Stimulated activated naive B cell treated with anti-CD40 and anti-IgM and Interleukin-4, amounts not matched to agents 10 μg/mL and 1 μg/mL and 100 μg/mL, for 72 hours (primary cell): ENCODE measurements around the gene TGIF1.

ENCODE experiments used
- ATAC-seq, 2 donors: fragments of 150-1000 bp; cut with Tn5 transposase; replicated peaks; 2 replicates each; pipeline ENCODE4 v1.10.0; 2021; ENCODE audit warnings: moderate library complexity in 1 of 2
- DNase-seq: peaks from one replicate; pipeline ENCODE4 v3.0.0; 2021
- H3K27ac Mint-ChIP-seq: one replicate; pipeline ENCODE4 v1.8.0; 2022; ENCODE audit warnings: mild to moderate bottlenecking, mixed read lengths
- H3K27me3 Mint-ChIP-seq, 2 donors: one replicate each; pipeline ENCODE4 v1.8.0; 2022; ENCODE audit warnings: mixed read lengths in 2 of 2
- H3K36me3 Mint-ChIP-seq, 2 donors: one replicate each; pipeline ENCODE4 v1.8.0; 2022; ENCODE audit warnings: mixed read lengths in 2 of 2, mild to moderate bottlenecking in 1 of 2
- H3K4me1 Mint-ChIP-seq, 2 donors: one replicate each; pipeline ENCODE4 v1.8.0; 2022; ENCODE audit warnings: mixed read lengths in 2 of 2, mild to moderate bottlenecking in 1 of 2
- H3K4me3 Mint-ChIP-seq, 2 donors: one replicate each; pipeline ENCODE4 v1.8.0; 2022; ENCODE audit warnings: mild to moderate bottlenecking in 2 of 2, mixed read lengths in 2 of 2, moderate library complexity in 1 of 2
- H3K9me3 Mint-ChIP-seq, 2 donors: one replicate each; pipeline ENCODE4 v1.8.0; 2022; ENCODE audit warnings: mixed read lengths in 2 of 2, mild to moderate bottlenecking in 1 of 2

Gene TGIF1

DNA sequence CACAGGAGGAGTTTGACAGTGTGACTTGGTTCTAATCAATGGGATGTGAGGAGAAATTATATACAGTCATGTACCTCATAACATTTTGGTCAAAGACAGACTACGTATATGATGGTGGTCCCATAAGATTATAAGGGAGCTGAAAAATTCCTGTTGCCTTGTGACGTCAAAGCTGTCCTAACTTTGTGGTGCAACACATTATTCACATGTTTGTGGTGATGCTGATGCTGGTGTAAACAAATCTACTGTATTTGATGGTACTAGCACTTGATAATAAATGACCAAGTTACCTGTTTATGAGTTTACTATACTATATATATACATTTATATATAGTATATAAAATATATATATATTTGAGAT, 29.1 kb upstream of the TGIF1 start:
- DNase-seq = no peak
- no peak overlapping the region for H3K4me3 Mint-ChIP-seq
- H3K27ac Mint-ChIP-seq = no peak overlapping the region
- no peaks in the 10 kb centered on the region for H3K4me1 Mint-ChIP-seq
- no peaks in the 10 kb centered on the region for H3K27me3 Mint-ChIP-seq
- no peaks in the 10 kb centered on the region for H3K36me3 Mint-ChIP-seq
- H3K9me3 Mint-ChIP-seq = no peaks in the 10 kb centered on the region
- no peak for ATAC-seq

GRCh38 chr18:3422905-3423304, 27.1 kb upstream of the TGIF1 start:
- H3K4me1 Mint-ChIP-seq = no peaks in the 10 kb centered on the region
- no peaks in the 10 kb centered on the region for H3K36me3 Mint-ChIP-seq
- no peak for ATAC-seq
- no peak overlapping the region for H3K4me3 Mint-ChIP-seq
- H3K27me3 Mint-ChIP-seq = no peaks in the 10 kb centered on the region
- no peak for DNase-seq
- no peak overlapping the region for H3K27ac Mint-ChIP-seq
- H3K9me3 Mint-ChIP-seq = no peaks in the 10 kb centered on the region

DNA sequence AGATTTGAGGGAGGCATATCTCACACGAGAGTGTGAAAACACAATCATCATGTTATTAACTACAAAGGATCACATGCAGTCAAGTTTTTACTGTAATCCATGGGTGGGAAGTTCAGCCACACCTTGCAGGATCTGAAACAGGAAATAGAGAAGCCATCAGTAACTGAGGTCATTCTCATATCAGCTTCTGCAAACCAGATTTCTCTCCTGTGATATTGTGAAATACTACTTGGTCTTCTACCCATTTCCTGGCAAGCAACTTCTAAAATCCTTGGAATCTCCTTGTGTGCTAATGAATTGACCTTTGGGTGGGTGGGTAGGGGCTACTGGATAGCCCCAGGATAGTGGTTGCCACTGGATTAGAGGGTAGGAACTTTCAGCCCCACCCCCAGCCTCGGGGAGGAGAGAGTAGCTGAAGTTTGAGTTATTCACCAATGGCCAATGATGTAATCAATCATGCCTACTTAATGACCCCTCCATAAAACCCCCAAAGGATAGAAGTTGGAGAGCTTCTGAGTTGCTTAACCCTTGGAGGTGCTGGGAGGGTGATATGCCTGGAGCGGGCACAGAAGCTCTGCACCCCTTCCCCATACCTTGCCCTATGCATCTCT, 25.6 kb upstream of the TGIF1 start:
- ATAC-seq (peak in 1 of 2 donors; percentile 57), DNase-seq (no peak)
- no peak overlapping the region for H3K27ac Mint-ChIP-seq
- no peaks in the 10 kb centered on the region for H3K36me3 Mint-ChIP-seq
- no peak overlapping the region for H3K4me3 Mint-ChIP-seq
- no peaks in the 10 kb centered on the region for H3K9me3 Mint-ChIP-seq
- H3K27me3 Mint-ChIP-seq = no peaks in the 10 kb centered on the region
- no peaks in the 10 kb centered on the region for H3K4me1 Mint-ChIP-seq

GRCh38 chr18:3425030-3425429, 24.9 kb upstream of the TGIF1 start:
- no peaks in the 10 kb centered on the region for H3K27me3 Mint-ChIP-seq
- H3K27ac Mint-ChIP-seq = no peak overlapping the region
- no peaks in the 10 kb centered on the region for H3K36me3 Mint-ChIP-seq
- no peaks in the 10 kb centered on the region for H3K9me3 Mint-ChIP-seq
- no peak for DNase-seq
- no peak for ATAC-seq
- no peaks in the 10 kb centered on the region for H3K4me1 Mint-ChIP-seq
- H3K4me3 Mint-ChIP-seq = no peak overlapping the region

GRCh38 chr18:3425446-3425845, 24.5 kb upstream of the TGIF1 start:
- no peaks in the 10 kb centered on the region for H3K27me3 Mint-ChIP-seq
- H3K27ac Mint-ChIP-seq = no peak overlapping the region
- DNase-seq (no peak), ATAC-seq (no peak)
- no peaks in the 10 kb centered on the region for H3K9me3 Mint-ChIP-seq
- H3K4me1 Mint-ChIP-seq = no peaks in the 10 kb centered on the region
- H3K4me3 Mint-ChIP-seq = no peak overlapping the region
- no peaks in the 10 kb centered on the region for H3K36me3 Mint-ChIP-seq

DNA sequence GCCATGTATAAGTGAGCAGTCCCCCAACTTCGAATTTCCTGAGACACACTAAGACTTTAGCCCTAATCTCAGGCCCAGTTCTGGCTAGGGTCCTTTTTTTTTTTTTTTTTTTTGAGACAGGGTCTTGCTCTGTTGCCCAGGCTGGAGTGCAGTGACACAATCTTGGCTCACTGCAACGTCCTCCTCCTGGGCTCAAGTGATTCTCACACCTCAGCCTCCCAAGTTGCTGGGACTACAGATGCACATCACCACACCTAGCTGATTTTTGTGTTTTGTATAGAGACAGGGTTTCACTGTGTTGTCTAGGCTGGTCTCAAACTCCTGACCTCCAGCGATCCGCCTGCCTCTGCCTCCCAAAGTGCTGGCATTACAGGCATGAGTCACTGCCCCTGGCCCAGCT, 23.9 kb upstream of the TGIF1 start:
- DNase-seq (no peak), ATAC-seq (no peak)
- H3K27me3 Mint-ChIP-seq = no peaks in the 10 kb centered on the region
- H3K9me3 Mint-ChIP-seq = no peaks in the 10 kb centered on the region
- no peak overlapping the region for H3K27ac Mint-ChIP-seq
- H3K4me1 Mint-ChIP-seq = no peaks in the 10 kb centered on the region
- no peaks in the 10 kb centered on the region for H3K36me3 Mint-ChIP-seq
- H3K4me3 Mint-ChIP-seq = no peak overlapping the region

- no peak overlapping the region for H3K27ac Mint-ChIP-seq
- H3K4me1 Mint-ChIP-seq = no peaks in the 10 kb centered on the region
- no peak for ATAC-seq
- no peaks in the 10 kb centered on the region for H3K9me3 Mint-ChIP-seq
- H3K36me3 Mint-ChIP-seq = no peaks in the 10 kb centered on the region
- DNase-seq = no peak
- no peaks in the 10 kb centered on the region for H3K27me3 Mint-ChIP-seq
- no peak overlapping the region for H3K4me3 Mint-ChIP-seq
Measured at GRCh38 chr18:3427944-3428343, 22.0 kb upstream of the TGIF1 start.

DNA sequence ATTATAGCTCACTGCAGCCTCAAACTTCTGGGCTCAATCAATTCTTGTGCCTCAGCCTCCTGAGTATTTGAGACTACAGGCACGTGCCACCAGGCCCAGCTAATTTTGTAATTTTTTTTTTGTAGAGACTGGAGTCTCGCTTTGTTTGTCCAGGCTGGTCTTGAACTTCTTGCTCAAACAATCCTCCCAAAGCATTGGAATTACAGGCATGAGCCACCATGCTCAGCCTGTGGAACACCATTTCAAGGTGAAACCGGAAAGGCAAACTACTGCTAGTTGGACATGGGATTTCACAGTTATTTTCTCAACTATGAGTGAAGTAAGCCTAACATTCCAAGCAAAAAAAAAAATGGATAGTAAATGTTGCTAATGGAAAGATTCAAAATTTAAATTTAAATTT, 20.9 kb upstream of the TGIF1 start:
- Mint-ChIP-seq H3K4me3 (no peak overlapping the region), H3K27ac (no peak overlapping the region), H3K4me1 (no peaks in the 10 kb centered on the region), H3K9me3 (no peaks in the 10 kb centered on the region), H3K27me3 (no peaks in the 10 kb centered on the region), H3K36me3 (no peaks in the 10 kb centered on the region)
- DNase-seq (no peak), ATAC-seq (no peak)

DNA sequence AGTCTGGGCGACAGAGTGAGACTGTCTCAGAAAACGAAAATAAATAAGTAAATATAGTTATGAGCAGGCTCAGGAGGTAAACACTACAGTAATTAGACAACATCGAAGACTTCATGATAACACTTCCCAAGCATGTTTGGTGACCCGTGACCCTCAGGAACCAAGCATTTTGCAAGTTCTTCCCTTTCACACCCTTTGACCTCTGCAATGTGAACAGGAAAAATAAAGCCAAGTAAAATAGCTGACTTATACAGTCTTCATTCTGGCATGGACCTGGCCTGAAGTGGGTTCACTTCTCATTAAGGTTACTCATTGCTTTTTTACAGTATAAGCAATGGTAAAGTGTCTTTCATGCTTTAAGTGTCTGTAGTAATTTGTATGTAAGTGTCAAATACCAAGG, 15.3 kb upstream of the TGIF1 start:
- no peak overlapping the region for H3K4me3 Mint-ChIP-seq
- no peaks in the 10 kb centered on the region for H3K9me3 Mint-ChIP-seq
- H3K4me1 Mint-ChIP-seq = no peaks in the 10 kb centered on the region
- H3K27me3 Mint-ChIP-seq = no peaks in the 10 kb centered on the region
- no peaks in the 10 kb centered on the region for H3K36me3 Mint-ChIP-seq
- H3K27ac Mint-ChIP-seq = no peak overlapping the region
- ATAC-seq (no peak), DNase-seq (no peak)

GRCh38 chr18:3440341-3440740, 9.6 kb upstream of the TGIF1 start:
- H3K27ac Mint-ChIP-seq = no peak overlapping the region
- H3K36me3 Mint-ChIP-seq = no peaks in the 10 kb centered on the region
- no peaks in the 10 kb centered on the region for H3K9me3 Mint-ChIP-seq
- DNase-seq (no peak), ATAC-seq (no peak)
- H3K4me1 Mint-ChIP-seq = peaks cover 2 to 4% of the 10 kb centered on the region in 2 donors
- H3K27me3 Mint-ChIP-seq = no peaks in the 10 kb centered on the region
- H3K4me3 Mint-ChIP-seq = no peak overlapping the region

- no peak for DNase-seq
- peaks cover 2 to 4% of the 10 kb centered on the region in 2 donors for H3K4me1 Mint-ChIP-seq
- H3K27me3 Mint-ChIP-seq = no peaks in the 10 kb centered on the region
- no peaks in the 10 kb centered on the region for H3K9me3 Mint-ChIP-seq
- no peak overlapping the region for H3K4me3 Mint-ChIP-seq
- no peak overlapping the region for H3K27ac Mint-ChIP-seq
- ATAC-seq = peak in 1 of 2 donors; percentile 36
- no peaks in the 10 kb centered on the region for H3K36me3 Mint-ChIP-seq
Measured at GRCh38 chr18:3441290-3441689, 8.7 kb upstream of the TGIF1 start.

- DNase-seq (no peak), ATAC-seq (no peak)
- H3K4me3 Mint-ChIP-seq = no peak overlapping the region
- no peaks in the 10 kb centered on the region for H3K27me3 Mint-ChIP-seq
- H3K27ac Mint-ChIP-seq = no peak overlapping the region
- H3K9me3 Mint-ChIP-seq = no peaks in the 10 kb centered on the region
- no peaks in the 10 kb centered on the region for H3K36me3 Mint-ChIP-seq
- peaks cover 8 to 10% of the 10 kb centered on the region in 2 donors for H3K4me1 Mint-ChIP-seq
Measured at GRCh38 chr18:3442919-3443318, 7.1 kb upstream of the TGIF1 start.

- Mint-ChIP-seq H3K27ac (no peak overlapping the region), H3K36me3 (no peaks in the 10 kb centered on the region), H3K4me1 (peaks cover 8 to 10% of the 10 kb centered on the region in 2 donors), H3K9me3 (no peaks in the 10 kb centered on the region), H3K4me3 (no peak overlapping the region), H3K27me3 (no peaks in the 10 kb centered on the region)
- no peak for ATAC-seq
- DNase-seq = no peak
Measured at GRCh38 chr18:3444296-3444695, 5.7 kb upstream of the TGIF1 start.

DNA sequence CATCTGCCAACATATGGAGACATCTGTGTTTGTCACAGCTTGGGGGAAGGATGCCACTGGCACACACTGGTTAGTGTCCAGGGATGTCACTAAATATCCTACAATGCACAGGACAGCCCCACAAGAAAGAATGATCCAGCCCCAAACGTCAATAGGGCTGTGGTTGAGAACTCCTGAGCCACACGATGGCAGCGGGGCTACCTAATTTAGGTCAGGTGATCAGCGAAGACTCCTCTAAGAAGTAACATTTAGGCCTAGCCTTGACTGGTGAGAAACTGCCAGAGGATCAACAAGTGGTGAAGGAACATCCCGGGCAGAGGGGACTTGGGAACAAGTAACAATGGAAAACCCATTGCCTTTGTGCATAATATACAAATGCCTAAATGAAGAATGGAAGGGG, 5.0 kb upstream of the TGIF1 start:
- no peak for ATAC-seq
- no peak overlapping the region for H3K27ac Mint-ChIP-seq
- peaks cover 8 to 10% of the 10 kb centered on the region in 2 donors for H3K4me1 Mint-ChIP-seq
- H3K36me3 Mint-ChIP-seq = no peaks in the 10 kb centered on the region
- no peaks in the 10 kb centered on the region for H3K27me3 Mint-ChIP-seq
- no peak overlapping the region for H3K4me3 Mint-ChIP-seq
- DNase-seq = no peak
- H3K9me3 Mint-ChIP-seq = no peaks in the 10 kb centered on the region

DNA sequence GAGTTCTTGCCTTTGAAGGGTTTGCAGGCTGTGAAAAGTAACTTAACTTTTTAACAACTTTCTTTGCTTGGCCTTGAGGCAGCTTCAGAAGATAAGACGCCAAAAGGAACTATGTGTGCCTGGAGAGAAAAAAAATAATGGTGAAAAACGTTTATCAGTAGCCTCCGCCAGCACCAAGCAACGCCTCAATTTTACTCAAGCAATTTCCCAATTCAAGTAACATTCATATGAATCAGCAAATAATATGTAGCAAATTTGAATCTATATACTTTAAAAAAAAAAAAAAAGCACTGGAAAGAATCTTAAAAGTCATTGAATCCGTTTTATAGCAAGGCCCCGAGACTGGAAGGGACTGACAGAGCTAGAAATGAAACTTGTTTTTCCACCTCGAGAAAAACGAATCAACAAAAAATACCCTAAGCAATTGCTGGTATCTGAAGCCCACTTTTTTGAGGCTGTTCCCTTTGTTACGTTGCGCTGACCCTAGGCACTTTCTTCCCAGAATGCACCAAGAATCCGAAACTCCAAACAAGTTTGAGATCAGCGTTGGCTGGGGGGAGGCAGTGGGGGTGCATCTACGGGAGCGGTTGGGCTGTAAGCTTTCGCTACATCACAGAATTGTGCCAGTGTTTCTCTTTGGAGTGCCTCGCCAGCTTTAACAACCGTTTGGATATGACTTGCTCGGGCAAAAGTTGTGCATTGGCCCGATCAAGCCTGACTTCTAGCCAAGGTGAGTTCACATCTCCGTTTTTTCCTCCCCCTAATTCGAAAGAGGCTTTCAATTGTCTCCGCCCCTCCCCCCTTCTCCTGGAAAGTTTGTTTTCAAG, 2.7 kb upstream of the TGIF1 start:
- Mint-ChIP-seq H3K27ac (peak overlapping the region; percentile 98), H3K4me3 (peak overlapping the region; percentile 88 to 89), H3K4me1 (peaks cover 6 to 10% of the 10 kb centered on the region in 2 donors), H3K36me3 (peaks cover 0 to 2% of the 10 kb centered on the region in 2 donors), H3K9me3 (no peaks in the 10 kb centered on the region), H3K27me3 (no peaks in the 10 kb centered on the region)
- ATAC-seq = peak in 1 of 2 donors; percentile 5
- DNase-seq = no peak
